ENCODE results near the gene DCPS. TPM values are rescaled to one million over a fixed set of nuclear protein-coding genes. Genes with fewer than 3 reads are reported as not detected.
"Not testable (repeated sequence)": the region's sequence is repeated elsewhere in the genome, so short reads cannot be mapped to it uniquely, and the experiment has no call there.

DCPS gene
- total RNA-seq, 2 donors from 2014 or later, result 11.3 to 13.1 TPM

DNA sequence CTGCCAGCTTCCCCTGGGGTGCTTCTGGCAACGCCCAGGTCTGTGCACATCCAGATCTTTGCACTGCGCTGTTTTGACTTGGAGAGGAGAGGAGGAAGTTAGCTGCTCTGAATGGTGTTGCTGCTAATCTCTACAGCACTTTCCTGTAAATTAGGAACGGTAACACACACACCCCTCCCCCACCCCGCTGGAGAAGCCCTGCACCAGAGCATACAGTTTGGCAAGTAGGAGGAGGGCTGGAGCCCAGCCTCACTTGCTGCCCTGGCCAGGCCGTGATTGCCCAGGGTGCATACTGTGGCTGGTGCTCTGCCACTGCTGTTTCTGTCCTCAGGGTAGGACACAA lies 82.8 kb downstream of the DCPS start:
- intact Hi-C loops (cut with DNase I), result not testable (repeated sequence)
- peak; percentile 82 for DNase-seq
- ATAC-seq, result peak; percentile 58 to 65

DNA sequence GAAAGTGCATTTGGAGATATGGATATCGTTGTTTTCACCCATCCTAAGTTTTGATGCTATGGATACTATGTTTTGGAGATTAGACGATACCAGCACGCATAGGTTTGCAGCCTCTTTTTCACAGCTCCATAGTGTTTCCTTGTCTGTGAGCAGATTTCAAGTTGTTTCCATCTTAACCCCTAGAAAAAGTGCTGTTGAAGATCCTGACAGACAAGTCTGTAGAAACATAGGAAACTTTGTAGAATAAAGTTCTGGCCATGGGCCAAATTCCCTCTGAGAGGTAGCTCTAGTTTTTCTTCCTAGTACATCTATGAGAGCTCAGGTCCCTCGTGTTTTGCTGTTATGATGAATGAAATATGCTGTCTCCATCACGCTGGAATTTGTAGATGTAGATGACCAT lies 84.0 kb downstream of the DCPS start:
- intact Hi-C loops (cut with DNase I), result no loop called here
- no peak for DNase-seq
- no peak for ATAC-seq

DNA sequence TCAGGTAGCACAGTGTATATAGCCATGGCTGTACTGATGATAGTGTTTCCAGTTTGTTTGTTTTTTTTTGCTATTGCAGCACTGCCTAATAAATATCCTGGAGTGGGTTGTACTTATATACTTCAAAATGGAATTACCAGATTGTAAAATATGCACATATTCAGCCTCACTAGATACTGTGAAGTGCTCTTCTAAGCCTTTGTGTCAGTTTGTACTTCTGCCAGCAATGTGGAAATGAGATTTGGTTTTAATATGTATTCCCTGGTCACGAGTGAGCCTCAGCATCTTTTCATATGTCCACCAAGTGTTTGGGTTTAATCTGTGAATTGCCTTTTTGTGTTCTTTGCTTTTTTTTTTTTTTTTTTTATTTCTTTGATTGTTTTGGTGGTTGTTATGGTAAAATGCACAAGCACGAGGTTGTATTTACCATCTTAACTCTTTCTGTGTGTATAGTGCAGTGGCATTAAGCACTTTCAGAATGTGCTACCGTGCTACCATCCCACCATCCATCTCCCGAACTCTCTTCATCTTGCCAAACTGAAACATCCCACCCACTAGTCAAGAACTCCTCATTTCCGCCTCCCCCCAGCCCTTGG lies 86.5 kb downstream of the DCPS start:
- intact Hi-C loops (cut with DNase I), result loop anchor here in 1 of 2 donors (5.0 kb wide), 1 partner anchor 33 kb away; the partner anchor contains the start of gene ST3GAL4

DNA sequence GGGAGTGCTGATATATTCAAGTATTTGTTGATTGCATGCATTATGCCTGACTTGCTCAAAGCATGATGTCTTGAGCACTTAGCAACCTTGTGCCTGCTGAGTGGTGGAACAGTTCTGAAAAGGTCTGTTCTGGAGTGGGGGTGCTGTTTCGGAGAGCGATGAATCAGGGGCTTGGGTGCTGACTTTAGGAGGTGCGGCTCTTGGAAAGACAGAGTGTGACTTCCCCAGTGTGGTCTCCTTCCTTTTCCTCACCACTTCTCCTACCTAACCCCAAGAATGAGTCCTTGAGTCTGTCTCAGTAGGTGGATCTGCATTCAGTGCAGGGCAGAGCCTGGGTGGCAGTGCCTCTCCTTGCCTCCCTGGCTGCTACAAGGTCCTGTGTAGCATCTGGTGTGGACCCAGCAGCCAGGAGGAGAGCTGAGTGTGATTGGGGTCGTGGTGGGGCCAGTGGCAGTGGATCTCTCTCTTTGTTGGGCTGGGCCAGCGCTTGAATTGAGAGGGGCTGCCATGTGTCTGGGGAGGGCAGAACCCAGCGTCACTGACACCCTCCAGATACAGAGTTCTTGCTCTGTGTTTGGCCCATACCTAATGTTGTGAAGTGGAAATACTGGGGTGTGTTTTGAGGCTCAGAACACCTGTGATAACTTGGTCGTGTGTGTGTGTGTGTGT lies 87.6 kb downstream of the DCPS start:
- ATAC-seq, result no peak
- intact Hi-C loops (cut with DNase I), result loop anchor here in 1 of 2 donors (5.0 kb wide), 1 partner anchor 34 kb away; the partner anchor contains the start of gene ST3GAL4
- no peak for DNase-seq

More for the DNA sequence above, 86.5 kb downstream of the DCPS start:
- no peak for DNase-seq
- no peak for ATAC-seq

DNA sequence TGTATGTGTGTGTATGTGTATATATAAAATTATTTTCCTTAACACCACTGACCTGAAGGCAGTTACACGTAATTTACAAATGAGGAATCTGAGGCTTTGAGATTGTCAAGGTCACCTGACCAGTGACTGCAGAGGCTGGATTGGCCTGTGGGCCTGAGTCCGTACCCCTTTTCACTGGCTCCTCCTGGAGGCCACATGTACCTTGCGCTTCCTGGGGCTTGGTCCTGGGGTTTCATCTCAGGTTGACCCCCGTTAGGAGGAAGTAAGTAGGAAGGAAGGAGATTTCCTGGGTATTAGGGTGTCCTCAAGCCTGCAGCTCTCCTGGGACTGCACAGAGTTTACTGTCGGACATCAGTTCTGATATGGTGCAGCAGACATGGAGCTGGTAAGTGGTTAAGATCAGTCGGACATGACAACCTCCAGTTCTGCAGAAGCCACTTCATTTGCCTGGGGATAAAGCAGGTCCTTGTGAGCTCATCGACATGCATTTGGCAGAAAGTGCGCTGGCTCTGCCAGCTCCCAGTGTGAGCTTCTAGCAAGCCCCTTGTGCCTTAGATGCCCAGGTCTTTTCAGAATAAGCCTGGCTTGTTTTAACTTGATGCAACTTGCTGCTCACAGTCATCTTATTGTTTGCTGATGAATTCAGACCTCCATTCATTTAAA lies 88.2 kb downstream of the DCPS start:
- ATAC-seq, result peak; percentile 17 to 58
- intact Hi-C loops (cut with DNase I), result loop anchor here in 1 of 2 donors (5.0 kb wide), 1 partner anchor 35 kb away; the partner anchor contains the start of gene ST3GAL4
- DNase-seq, result peak; percentile 52

DNA sequence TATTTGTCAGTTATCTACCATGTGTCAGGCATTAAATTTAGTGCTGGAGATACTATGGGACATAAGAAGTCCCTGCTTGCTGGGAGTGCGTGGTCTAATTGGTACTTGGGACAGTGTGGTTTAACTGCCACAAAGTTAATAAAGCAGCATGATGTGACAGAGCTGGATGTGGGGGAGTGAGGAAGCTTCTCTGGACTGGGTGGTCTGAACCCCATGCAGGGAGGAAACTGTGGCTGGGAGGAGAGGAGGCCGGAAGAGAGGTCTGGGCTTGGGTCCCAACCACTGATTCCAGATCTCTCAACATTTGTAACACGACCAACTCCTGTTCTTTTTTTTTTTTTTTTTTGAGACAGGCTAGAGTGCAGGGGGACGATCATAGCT lies 88.8 kb downstream of the DCPS start:
- DNase-seq, result no peak
- ATAC-seq, result peak in 1 of 2 donors; percentile 2
- intact Hi-C loops (cut with DNase I), result loop anchor here in 1 of 2 donors (5.0 kb wide), 1 partner anchor 35 kb away; the partner anchor contains the start of gene ST3GAL4

DNA sequence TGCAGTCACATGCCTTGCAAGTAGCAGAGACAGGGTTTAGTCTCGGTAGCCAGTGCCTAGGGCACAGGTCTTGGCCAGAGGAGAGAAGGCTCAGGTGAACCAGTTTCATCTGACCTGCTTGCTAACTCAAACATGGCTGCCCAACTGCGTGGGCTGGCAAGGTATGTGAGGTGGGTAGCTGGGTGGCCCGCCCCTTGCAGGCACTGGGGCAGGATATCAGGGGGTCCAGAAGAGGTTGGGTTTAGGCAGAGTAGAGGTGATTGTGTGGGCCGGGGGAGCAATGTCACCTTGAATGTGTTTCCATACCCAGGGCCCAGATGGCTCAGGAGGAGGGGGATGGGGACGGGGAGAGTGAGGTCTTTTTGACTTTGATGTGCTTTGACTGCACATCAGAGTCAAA lies 89.3 kb downstream of the DCPS start:
- ATAC-seq (no peak), DNase-seq (no peak)
- intact Hi-C loops (cut with DNase I), result loop anchor here in 1 of 2 donors (5.0 kb wide), 1 partner anchor 36 kb away; the partner anchor contains the start of gene ST3GAL4

DNA sequence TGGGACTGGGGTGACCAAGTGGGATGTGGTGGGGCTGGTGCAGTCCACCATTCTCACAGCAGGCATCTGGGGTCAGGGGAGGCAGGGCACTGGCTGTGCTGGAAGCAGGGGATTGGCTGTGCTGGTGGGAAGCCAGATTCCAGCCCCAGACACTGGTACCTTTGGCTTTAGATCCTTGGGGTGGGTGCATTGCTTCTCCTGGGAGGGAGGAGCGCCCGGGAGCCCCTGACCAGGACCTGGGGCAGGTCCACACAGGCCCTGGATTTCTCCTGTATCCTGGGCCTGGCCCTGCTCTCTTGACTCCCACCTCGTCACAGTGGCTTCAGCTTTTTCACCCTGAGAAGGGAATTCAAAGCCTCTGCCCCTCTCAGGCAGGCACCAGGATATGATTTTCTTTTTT lies 90.2 kb downstream of the DCPS start:
- ATAC-seq (no peak), DNase-seq (no peak)
- intact Hi-C loops (cut with DNase I), result loop anchor here in 1 of 2 donors (5.0 kb wide), 1 partner anchor 37 kb away; the partner anchor contains the start of gene ST3GAL4

DNA sequence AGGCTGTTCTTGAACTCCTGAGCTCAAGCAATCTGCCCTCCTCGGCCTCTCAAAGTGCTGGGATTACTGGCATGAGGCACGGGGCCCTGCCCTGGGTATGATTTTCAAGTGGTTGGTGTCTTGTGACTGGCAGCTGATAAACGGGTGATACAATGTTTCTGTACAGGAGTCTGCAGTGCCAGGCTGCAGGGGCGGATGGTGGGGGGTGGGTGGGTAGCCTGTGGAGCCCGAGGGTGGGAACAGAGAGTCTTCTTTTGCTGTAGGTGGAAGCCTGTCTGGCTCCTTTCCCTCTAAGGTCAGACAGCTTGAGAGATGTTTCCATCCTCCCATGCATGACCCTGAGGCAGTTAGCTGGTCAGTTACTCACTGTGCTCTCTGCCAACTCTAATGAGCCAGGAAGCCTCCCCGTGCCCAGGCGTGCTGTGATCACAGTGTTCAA lies 90.8 kb downstream of the DCPS start:
- intact Hi-C loops (cut with DNase I), result loop anchor here in 1 of 2 donors (5.0 kb wide), 1 partner anchor 37 kb away; the partner anchor contains the start of gene ST3GAL4
- ATAC-seq (peak; percentile 58 to 84), DNase-seq (peak; percentile 53)

Other genes starting within 250 kb of the DCPS start
- 10 to 100 TPM; 13.6 to 30.0 TPM for gene CDON, start 241.2 kb upstream of the DCPS start, total RNA-seq
- gene RPUSD4, start 92.4 kb upstream of the DCPS start, total RNA-seq, result 10 to 100 TPM; 18.9 to 19.2 TPM
- 10 to 100 TPM; 14.8 to 19.1 TPM for gene FAM118B, start 92.3 kb upstream of the DCPS start, total RNA-seq
- 10 to 100 TPM; 65.1 to 95.7 TPM for gene SRPRA, start 35.2 kb upstream of the DCPS start, total RNA-seq
- 10 to 100 TPM; 21.0 to 25.3 TPM for gene FOXRED1, start 34.9 kb upstream of the DCPS start, total RNA-seq
- gene TIRAP, start 21.0 kb upstream of the DCPS start, total RNA-seq, result 1 to 10 TPM; 7.6 to 8.7 TPM
- 100 to 1,000 TPM in 1 of 2 donors, 10 to 100 TPM in 1; 57.1 to 109 TPM for gene ST3GAL4, start 51.6 kb downstream of the DCPS start, total RNA-seq